HG03060 (cell line): ENCODE data around the gene SAMD11.

ENCODE experiments used
- ATAC-seq: cut with Tn5 transposase; IDR thresholded peaks from one replicate; pipeline ENCODE4 v1.9.1; 2021; ENCODE audit warnings: low read depth, moderate number of reproducible peaks; ENCODE audit not compliant: unreplicated experiment

The SAMD11 gene

DNA sequence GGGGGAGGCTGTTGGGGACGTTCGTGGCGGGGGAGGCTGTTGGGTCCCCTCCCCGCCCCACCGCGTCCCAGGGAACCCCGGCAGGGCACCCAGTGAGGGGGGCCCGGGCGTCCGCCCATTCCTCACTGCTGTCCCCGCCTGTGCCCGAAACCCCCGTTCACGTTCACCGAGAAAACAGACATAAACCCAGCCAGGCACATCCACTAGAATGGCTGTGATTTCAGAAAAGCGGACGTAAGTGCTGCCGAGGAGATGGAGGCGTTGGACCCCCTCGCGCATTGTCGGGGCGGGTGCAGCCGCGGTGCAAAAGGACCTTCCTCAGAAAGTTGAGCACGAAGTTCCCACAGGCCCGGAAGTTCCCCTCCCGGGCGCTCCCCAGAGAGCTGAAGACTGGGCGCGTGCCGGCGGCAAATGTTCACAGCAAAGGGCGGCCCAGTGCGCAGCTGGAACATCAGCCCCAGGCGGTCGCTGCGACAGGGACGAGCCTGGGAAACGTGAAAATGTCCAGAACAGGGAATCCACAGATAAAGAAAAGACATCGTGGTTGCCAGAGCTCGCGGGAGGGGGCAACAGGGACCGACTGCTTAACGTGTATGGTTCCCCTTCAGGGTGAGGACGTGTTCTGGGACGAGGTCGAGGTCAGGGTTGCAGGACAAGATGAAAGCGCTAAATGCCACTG is 18.5 kb upstream of the SAMD11 start:
- no peak for ATAC-seq

DNA sequence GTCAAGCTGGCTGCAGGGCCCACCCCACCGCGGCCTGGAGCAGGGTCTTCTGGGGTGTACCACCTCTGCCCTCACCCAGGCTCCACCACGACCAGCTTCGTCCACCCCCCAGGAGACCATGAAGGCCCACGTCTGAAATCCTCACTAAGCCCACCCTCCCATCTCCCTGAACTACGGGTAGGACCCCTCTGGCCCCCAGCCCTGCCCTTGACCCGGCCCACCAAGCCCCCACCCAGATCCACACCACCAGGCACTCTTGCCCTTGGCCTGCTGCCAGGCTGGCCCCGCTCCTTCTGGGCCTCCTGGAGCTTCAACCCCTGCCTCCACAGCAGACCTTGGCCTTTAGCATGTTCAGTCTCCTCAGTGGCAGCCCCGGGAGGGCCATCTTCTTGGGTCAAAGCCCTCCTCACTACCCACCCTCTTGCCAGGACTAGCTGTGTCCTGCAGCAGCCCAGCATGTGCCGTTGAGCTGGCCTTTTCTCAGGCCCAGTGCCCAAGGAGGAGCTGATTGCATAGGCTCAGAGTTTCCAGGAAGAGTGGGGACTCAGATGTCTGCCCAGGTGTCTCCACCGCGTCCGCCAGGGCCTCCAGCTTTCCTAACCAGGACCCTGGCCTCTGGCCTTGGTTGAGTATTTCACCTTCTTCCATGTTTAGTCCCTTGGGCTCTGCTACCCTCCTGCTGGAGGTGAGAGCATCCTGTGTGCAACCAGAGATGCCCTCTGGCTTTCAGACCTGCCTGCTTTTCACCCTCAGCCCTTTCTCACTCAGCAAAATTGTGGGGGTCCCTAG is 17.7 kb upstream of the SAMD11 start:
- ATAC-seq = no peak

DNA sequence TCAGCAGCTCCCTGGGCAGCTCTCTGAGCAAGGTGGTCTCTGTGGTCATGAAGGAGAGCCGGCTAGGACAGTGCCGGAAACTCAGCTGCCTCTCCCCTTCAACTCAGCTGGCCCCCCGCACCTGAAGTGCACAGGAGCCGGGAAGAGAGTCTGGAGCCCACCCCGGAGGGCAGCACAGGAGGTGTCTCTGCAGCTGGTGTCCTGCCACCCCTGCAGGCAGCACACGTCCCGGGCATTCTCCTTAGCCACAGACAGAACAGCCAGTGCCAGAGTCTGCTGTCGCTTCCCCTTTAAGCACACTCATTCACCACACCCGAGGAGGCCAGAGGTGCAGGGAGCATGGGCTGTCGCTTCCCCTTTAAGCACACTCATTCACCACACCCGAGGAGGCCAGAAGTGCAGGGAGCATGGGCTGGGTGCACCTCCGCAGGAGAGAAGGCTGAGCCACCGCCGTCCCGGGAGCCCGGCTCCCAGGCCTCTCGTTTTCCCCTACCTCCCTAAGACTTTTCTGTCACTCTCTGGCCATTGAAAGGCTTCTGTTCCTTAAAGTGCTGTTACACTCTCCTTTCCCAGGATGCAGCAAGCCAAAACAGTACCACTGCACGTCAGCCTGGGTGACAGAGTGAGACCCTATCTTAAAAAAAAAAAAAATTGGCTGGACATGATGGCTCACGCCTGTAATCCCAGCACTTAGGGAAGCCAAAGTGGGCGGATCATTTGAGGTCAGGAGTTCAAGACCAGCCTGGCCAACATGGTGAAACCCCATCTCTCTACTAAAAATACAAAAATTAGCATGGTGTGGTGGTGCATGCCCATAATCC is 16.9 kb upstream of the SAMD11 start:
- no peak for ATAC-seq

DNA sequence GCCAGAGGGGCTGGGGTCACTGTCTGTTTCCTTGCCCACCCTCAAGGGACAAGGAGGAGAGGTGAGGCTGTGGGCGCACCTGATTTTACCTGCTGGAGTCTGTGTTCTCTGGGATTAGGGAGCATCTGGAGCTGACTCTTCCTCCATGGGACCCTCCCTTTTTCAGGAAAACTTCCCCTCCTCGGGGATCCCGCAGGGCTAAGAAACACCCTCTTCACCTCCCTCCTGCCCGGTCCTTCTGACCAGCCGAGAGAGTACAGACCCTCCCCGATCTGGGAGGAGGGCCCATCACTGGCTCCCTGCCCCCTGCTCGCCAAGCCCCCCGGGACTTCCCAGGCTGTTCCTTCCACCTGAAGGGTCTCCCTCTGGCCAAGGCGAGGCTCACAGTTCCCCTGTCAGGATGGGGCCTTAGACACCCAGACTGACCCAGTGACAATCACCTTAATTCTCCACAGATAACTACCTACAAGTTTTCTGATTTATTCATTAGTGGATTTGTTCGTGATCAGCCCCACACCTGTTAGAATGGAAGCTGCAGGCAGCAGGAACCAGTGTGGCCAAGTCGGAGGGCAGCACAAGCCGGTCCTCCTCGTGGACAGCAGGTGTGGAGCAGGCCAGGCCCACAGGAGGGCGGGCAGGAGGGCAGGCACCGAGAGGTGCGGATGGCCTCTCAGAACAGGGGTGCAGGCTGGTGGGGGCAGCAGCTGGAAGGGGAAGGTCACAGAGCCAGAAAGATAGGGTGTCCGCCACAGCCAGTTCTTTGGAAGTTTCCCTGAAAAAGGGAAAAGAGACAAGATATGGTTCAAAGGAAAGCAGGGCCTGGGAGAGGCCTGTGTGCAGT is 15.9 kb upstream of the SAMD11 start:
- no peak for ATAC-seq

DNA sequence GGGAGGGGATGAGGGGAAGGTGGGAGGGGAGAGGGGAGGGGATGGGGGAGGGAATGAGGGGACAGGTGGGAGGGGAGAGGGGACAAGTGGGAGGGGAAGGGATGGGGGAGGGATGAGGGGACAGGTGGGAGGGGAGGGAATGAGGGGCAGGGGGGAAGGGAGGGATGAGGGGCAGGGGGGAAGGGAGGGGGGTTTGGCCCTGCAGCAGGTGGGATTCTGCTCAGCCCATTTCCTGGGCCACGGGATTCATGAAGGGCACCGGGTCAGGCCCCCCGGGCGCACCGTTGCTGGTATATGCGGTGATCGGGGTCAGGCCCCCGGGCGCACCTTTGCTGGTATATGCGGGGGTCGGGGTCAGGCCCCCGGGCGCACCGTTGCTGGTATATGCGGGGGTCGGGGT is 15.1 kb upstream of the SAMD11 start:
- no peak for ATAC-seq

DNA sequence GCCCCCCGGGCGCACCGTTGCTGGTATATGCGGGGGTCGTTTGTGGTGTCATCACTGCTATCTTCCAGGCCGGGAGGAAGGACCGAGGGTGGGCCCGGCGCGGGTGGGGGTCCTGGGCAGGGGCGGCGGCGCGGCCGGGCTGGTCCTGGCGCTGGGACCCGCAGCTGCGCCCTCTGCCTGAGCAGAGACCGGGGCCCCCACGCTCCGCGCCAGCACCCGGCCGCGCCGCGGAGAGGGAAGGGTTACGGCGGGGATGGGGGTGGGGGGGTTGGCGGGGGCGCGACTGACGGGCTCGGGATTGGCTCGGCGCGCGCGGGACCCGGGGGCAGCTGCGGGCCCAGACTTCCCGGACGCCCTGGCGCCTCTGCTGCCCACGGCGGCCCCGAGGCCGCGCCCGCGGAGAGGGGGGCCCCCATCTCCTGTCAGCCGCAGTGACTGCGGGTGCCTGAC is 13.8 kb upstream of the SAMD11 start:
- no peak for ATAC-seq

DNA sequence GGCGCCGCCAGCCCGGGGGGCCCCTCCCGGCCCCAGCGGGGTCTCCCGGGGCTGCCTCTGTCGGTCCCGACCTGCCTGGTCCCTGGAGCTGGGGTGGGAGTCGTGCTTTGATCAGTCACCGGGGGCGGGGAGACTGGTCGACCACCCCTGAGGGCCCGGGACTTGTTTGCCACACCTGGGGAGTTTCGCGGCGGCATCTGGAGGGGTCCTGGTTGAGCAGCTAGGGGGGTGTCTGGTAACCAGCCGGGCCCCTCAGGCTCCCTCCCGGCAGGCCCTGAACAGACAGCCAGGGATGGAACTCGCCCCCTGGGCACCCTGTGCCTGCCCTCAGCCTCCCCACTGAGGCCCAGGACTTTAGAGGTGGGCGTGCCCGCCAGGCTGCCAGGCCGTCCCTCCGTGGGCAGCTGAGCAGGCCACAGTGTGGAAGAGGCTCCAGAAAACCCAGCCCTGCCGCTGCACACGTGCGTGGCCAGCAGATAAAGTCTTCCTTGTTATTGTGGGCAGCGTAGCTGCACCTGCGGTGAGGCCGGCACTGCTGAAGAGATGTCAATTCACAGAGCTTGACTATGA is 13.3 kb upstream of the SAMD11 start:
- ATAC-seq = no peak

DNA sequence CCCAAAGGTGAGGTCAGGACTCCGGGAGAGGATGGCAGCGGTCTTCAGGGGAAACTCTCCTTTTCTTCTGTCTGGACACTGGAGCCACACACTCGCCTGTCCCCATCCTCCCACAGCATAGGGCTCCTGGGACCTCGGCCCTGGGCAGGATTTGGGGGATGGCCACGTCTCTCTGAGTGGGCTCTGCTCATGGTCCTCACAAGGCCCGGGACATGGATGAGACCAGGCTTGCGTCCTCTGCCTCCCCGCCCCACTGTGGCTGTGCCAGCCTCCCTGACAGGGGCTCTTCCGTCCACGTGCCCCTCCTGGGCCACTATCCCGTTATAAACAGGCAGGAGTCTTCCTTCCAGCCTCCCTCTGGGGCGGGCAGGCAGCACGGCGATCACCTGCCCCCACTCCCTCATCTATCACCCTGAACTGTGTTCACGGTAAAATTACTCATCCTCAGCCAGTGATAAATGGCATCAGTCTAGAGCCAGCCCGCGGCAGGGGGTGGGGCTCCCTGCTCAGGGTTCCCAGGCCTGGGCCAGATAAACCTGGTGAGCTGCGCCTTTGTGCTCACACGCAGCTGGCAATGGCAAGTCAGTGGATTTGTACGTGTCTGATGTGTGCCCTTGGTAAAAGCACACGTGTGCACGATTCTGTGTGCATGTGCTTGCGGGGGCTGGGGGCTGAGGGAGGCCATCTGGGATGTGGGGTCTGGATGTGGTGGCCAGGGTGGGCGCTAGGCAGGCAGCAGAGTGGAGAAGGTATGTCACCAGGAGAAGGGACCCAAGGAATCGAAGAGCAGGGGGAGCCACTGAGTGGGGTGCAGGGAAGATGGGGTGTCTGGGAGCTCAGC is 12.6 kb upstream of the SAMD11 start:
- ATAC-seq = no peak

DNA sequence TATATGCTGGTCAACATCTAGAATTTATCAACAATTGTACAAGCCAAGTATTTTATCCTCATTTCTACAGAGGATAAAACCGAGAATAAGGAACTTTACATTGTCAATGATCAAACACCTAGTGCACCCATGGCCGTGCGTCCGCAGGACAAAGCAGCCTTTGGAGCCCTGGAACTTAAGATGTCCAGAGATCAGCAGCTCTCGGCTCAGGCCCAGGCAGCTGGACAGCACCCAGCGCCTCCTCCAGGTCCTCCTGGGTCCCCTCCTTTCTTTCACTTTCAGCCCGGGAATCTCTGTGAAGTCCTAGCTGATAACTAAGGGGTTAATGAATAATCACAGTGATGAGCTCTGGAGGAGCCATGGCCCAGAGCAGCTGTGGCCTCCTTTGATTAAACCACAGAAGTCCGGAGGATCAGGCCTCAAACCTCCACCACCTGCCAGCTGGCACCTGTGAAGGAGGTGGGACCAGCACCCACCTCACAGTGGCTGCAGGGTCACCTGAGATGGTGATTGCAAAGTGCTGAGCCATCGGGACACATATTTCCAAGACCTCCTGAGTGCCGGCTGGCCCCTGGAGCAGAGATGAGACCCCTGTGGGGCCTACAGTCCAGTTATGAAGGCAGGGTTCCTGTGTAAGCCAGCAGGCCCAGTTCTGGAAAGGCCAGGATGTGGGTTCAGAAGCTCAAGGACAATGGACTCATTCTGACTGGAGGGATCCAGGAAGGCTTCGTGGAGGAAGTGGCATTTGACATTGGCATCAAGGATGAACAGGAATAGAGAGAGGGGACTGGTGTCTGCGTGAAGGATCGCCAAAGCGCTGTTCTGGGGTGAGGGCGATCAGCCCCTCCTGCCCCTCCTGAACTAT is 11.6 kb upstream of the SAMD11 start:
- ATAC-seq = no peak

DNA sequence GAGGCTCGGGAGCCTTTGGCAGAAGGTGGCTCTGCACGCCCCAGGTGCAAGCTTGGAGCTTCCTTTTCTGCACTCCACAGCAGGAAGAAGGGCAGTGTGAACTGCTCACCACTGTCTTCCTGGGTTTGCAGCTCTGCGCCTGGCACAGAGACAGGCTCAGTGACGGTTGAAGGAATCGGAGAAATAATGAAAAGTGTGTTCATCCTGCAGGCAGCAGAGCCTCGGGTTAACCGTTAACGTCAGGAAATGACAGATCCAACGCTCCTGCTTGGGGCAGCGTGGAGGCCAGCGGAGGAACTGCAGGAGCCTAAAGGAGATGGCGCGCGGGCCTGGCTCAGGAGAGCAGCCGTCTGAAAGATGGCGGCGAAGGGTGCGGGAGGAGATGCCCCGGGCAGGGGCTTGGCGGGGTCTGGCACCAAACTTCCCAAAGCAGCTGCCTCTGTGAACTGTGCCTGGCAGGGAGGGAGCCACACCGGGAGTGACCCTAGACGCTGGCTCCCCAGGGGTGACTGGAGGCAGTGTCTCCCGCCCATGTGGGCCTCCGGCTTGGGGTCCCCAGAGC is 10.9 kb upstream of the SAMD11 start:
- no peak for ATAC-seq

DNA sequence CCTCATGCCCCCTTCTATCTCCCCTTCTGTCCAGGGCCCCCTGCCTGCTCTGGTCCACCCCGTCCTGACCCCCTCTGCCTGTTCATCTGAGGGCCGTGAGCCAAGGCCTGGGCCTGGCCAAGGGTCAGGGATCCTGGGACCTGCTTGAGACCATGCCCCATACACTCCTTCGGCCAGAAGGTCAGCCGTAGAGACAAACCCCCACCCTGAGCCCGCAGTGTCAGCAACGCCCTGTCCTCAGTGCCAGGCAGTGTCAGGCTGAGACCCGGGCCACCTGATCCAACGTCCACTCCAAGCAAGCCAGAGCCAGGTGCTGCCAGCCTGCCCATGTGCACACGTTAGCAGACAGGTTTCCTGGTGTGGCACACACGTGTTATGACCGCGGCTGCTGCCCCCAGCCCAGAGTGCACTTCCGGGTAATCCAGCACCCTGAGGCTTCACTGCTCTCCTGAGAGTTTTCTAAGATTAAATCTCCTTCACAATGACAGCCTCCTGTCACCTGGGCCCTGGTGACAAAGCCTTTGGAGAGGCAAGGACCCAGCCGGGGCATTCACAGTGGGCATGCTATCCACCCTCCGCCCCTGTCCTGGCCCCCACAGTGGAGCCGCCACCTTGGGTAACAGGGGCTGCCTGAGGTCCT is 10.1 kb upstream of the SAMD11 start:
- ATAC-seq = no peak

DNA sequence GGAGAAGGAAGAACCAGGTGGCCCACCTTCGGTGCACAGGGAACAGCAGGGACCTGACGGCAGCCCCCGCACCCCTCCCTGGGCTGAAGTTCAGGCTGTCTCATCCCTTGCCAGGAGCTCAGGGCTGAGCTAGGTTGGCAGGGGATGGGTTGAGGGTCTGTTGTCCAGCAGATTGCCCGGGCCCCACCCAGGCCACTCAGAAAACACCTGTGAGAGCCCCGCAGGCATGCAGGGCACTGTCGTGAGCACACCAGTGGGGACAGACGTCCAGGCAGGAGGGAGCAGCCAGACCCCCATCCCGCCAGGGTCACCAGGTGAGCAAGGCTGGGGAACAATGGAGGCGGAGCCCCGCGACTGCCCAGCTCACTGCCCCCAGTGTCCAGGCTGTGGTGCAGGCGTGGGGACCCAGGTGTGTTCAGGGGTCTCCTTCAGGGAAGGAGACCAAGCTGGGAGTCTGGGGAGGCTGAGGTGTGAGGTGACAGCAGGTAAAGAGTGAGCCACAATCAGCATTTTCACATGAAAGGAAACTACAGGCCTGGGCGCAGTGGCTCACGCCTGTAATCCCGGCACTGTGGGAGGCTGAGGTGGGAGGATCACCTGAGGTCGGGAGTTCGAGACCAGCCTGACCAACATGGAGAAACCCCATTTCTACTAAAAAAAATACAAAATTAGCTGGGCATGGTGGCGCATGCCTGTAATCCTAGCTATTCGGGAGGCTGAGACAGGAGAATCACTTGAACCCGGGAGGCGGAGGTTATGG is 9.4 kb upstream of the SAMD11 start:
- no peak for ATAC-seq

DNA sequence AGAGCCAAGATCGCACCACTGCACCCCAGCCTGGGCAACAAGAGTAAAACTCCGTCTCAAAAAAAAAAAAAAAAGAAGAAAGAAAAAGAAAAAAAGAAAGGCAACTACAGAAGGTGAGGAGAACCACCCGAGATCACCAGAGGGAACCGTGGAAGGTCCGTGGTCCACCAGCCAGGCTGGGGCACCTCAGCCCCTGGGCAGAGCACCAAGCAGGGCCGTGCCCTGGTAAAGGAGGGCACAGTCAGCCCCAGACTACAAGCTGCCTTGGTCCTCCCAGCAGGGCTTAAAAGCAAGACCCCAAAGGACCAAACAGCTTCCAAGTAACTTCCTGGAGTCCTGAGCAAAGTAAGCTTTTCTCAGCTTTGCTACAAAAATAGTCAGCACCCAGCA is 8.8 kb upstream of the SAMD11 start:
- ATAC-seq = no peak

DNA sequence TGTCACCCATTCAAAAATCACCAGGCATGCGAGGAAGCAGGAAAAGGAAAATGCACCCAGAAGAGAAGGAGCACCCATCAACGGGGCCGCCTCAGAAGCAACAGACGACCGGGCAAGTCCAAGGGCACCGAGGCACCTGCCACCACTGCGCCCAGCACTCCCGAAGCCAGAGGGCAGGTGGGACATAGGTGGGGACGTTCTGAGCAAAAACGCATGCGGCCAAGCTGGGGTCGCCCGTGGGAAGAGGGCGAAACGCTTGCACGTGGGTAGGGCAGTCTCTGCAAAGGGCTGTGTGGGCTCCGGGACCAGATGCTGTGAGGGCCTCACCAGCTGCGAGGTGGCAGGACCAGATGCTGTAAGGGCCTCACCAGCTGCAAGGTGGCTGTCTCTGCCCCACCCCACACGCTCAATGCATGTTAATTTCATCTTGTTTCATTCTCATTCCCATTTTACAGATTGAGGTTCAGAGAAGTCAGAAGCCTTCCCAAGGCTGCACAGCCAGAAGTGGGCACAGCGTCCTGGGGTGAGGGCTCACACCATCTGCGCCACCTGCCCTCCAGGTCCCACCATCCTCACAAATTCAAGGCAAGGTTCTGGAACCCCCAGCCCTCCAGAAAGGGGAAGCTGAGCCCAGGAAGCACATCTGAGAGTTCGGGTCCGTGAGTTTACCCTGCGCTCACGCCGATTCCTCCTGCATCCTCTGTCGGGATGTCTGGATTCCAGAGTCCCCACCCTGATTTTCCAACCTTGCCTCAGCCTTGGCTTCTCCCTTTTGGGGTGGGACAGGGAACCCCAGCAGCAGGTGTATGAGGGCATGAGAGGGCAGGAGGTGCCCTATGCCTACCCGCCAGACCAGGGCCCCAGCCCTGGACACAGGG is 8.2 kb upstream of the SAMD11 start:
- ATAC-seq = no peak

DNA sequence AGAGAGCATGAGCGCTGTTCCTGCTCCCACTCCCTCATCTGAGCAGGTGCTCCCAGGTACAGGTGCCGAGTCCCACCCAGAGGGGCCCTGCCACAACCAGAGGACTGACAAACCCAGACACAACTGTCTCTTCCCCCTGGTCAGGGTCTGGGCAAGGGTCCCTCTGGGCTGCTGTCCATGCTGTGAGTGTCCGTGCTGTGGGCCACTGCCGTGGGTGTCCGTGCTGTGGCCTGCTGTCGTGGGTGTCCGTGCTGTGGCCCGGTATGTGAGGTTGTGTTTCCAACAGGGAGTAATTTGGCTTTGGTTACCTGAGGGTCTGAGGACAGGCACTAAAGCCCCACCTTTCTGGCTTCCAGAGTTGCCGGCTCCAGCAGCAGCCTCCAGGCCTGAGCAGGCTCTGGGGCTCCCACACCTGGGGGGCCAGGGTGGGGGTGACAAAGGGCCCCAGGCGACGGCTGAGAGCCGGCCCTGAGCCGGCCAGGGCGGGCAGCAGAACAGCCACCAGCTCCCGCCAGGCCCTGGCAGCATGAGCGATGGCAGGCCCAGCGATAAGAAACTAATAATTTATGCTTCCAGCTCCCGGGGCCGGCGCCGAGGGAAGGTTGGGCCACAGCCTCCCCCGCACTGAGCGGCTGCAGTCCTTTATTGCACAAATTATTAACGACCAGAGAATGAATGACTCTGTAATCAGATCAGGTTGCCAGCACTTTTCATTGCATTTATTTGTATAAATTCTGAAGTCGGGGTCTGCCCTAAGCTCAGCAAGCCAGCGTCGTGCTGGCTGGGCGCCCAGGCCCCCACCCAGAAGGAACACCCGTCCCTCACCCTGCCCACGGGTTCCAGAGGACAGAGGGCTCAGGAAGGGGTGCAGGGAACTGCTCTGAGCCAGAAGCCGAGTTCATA is 7.3 kb upstream of the SAMD11 start:
- ATAC-seq = no peak
